ENCODE results near the gene PHF19. TPM values are rescaled to one million over a fixed set of nuclear protein-coding genes. Genes with fewer than 3 reads are reported as not detected.

The PHF19 gene
- total RNA-seq, 1 experiment from 2014 or later = 39.0 TPM

- ChIA-PET CTCF (no interaction called here), POLR2A (no interaction called here)
- DNase-seq (ENCODE audit: low spot score) = no peak
- Mint-ChIP-seq H3K27ac (no peak overlapping the region), H3K36me3 (no peaks in the 10 kb centered on the region), H3K9me3 (no peaks in the 10 kb centered on the region), H3K4me3 (no peak overlapping the region), H3K27me3 (ENCODE audit: low read depth) (no peaks in the 10 kb centered on the region), H3K4me1 (no peaks in the 10 kb centered on the region)
- TF ChIP-seq TEAD4 (CRISPR knock-in tag; IDR thresholded peaks at IDR 0.05) = no peak
- TF ChIP-seq ELF4 (CRISPR knock-in tag; IDR thresholded peaks at IDR 0.05; ENCODE audit: low read depth) = no peak
- TF ChIP-seq SP1 (CRISPR knock-in tag; conservative IDR thresholded peaks at IDR 0.05) = no peak
- no peak for ATAC-seq
Measured at GRCh38 chr9:120905315-120906164, 28.6 kb upstream of the PHF19 start.

DNA sequence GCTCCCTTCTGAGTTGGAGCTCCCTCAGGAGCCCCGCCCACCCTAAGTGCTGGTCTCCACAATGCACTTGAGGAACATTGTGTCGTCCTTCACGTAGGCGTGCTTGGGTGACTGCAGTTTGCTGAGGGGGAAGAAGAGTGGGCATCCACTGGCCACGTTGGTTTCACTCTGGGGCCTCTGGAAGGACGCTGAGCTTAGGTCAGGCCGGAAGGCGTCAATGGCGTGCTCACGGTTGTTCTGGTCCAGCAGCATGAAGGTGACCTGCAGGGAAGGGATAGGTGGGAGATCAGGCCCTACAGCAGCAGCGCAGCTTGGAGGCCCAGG is 28.0 kb upstream of the PHF19 start:
- Mint-ChIP-seq H3K4me3 (no peak overlapping the region), H3K27ac (no peak overlapping the region), H3K9me3 (no peaks in the 10 kb centered on the region), H3K4me1 (no peaks in the 10 kb centered on the region), H3K27me3 (ENCODE audit: low read depth) (no peaks in the 10 kb centered on the region), H3K36me3 (no peaks in the 10 kb centered on the region)
- POLR2A ChIA-PET = no interaction called here
- DNase-seq (ENCODE audit: low spot score) (no peak), ATAC-seq (no peak)
- CTCF ChIA-PET = no interaction called here
- TF ChIP-seq, protein P1, sequence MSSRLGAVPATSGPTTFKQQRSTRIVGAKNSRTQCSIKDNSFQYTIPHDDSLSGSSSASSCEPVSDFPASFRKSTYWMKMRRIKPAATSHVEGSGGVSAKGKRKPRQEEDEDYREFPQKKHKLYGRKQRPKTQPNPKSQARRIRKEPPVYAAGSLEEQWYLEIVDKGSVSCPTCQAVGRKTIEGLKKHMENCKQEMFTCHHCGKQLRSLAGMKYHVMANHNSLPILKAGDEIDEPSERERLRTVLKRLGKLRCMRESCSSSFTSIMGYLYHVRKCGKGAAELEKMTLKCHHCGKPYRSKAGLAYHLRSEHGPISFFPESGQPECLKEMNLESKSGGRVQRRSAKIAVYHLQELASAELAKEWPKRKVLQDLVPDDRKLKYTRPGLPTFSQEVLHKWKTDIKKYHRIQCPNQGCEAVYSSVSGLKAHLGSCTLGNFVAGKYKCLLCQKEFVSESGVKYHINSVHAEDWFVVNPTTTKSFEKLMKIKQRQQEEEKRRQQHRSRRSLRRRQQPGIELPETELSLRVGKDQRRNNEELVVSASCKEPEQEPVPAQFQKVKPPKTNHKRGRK (CRISPR knock-in tag; IDR thresholded peaks at IDR 0.05; ENCODE audit: borderline replicate concordance) = no peak
- TF ChIP-seq SOX15 (CRISPR knock-in tag; IDR thresholded peaks at IDR 0.05) (no peak), AR (CRISPR knock-in tag; IDR thresholded peaks at IDR 0.05) (no peak), GABPB1 (CRISPR knock-in tag; IDR thresholded peaks at IDR 0.05) (no peak), AFF4 (CRISPR knock-in tag; IDR thresholded peaks at IDR 0.05; ENCODE audit: borderline replicate concordance) (no peak), ESRRA (CRISPR knock-in tag; IDR thresholded peaks at IDR 0.05; ENCODE audit: borderline replicate concordance) (no peak), ZNF121 (CRISPR knock-in tag; IDR thresholded peaks at IDR 0.05) (no peak), TEAD1 (CRISPR knock-in tag; IDR thresholded peaks at IDR 0.05) (no peak), ZNF263 (CRISPR knock-in tag; IDR thresholded peaks at IDR 0.05; ENCODE audit: low read depth) (no peak), TEAD4 (CRISPR knock-in tag; IDR thresholded peaks at IDR 0.05) (no peak), FOXP4 (CRISPR knock-in tag; IDR thresholded peaks at IDR 0.05) (no peak), SMAD4 (CRISPR knock-in tag; IDR thresholded peaks at IDR 0.05) (no peak), ZNF423 (CRISPR knock-in tag; IDR thresholded peaks at IDR 0.05) (no peak), HMGXB4 (CRISPR knock-in tag; IDR thresholded peaks at IDR 0.05) (no peak), USF2 (CRISPR knock-in tag; IDR thresholded peaks at IDR 0.05) (no peak)
- TF ChIP-seq, protein P2, sequence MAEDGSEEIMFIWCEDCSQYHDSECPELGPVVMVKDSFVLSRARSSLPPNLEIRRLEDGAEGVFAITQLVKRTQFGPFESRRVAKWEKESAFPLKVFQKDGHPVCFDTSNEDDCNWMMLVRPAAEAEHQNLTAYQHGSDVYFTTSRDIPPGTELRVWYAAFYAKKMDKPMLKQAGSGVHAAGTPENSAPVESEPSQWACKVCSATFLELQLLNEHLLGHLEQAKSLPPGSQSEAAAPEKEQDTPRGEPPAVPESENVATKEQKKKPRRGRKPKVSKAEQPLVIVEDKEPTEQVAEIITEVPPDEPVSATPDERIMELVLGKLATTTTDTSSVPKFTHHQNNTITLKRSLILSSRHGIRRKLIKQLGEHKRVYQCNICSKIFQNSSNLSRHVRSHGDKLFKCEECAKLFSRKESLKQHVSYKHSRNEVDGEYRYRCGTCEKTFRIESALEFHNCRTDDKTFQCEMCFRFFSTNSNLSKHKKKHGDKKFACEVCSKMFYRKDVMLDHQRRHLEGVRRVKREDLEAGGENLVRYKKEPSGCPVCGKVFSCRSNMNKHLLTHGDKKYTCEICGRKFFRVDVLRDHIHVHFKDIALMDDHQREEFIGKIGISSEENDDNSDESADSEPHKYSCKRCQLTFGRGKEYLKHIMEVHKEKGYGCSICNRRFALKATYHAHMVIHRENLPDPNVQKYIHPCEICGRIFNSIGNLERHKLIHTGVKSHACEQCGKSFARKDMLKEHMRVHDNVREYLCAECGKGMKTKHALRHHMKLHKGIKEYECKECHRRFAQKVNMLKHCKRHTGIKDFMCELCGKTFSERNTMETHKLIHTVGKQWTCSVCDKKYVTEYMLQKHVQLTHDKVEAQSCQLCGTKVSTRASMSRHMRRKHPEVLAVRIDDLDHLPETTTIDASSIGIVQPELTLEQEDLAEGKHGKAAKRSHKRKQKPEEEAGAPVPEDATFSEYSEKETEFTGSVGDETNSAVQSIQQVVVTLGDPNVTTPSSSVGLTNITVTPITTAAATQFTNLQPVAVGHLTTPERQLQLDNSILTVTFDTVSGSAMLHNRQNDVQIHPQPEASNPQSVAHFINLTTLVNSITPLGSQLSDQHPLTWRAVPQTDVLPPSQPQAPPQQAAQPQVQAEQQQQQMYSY (CRISPR knock-in tag; IDR thresholded peaks at IDR 0.05) = no peak
